ENCODE data around the gene OGA. TPM values are rescaled to one million over a fixed set of nuclear protein-coding genes. Genes with fewer than 3 reads are reported as not detected.

Gene OGA
- polyA plus RNA-seq, 3 donors, result 6.9 to 104 (median 15.3) TPM

DNA sequence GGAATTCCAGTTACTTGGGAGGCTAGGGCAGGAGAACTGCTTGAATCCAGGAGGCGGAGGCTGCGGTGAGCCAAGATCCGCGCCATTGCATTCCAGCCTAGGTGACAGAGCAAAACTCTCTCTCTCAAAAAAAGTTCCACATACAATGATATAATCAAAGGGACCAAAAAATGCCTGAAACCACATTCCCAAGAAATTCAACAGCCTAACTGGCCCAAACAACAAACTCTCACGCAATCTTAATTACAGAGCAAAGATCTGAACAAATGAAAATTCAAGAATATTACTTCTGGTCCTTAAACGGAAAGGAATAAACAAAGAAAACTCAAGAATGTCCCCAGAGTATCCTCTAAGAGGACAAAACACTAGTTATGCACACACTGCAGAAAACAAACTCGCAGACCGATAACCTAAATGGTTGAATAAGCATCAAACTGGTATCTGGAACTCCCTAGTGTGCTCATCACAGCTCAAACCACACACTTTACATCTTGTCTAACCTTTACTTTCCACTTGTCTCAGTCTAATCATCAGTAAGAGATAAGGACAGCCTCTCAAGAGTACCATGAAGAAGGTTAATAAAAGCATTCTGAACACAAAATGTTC, 3.7 kb downstream of the OGA start:
- 98% methylated on average over 5 of the region's 8 CpGs for WGBS (ENCODE audit: insufficient coverage)
- TF ChIP-seq, protein P1, sequence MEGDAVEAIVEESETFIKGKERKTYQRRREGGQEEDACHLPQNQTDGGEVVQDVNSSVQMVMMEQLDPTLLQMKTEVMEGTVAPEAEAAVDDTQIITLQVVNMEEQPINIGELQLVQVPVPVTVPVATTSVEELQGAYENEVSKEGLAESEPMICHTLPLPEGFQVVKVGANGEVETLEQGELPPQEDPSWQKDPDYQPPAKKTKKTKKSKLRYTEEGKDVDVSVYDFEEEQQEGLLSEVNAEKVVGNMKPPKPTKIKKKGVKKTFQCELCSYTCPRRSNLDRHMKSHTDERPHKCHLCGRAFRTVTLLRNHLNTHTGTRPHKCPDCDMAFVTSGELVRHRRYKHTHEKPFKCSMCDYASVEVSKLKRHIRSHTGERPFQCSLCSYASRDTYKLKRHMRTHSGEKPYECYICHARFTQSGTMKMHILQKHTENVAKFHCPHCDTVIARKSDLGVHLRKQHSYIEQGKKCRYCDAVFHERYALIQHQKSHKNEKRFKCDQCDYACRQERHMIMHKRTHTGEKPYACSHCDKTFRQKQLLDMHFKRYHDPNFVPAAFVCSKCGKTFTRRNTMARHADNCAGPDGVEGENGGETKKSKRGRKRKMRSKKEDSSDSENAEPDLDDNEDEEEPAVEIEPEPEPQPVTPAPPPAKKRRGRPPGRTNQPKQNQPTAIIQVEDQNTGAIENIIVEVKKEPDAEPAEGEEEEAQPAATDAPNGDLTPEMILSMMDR (IDR thresholded peaks at IDR 0.05), result no peak
- Mint-ChIP-seq H3K4me1 (peaks cover 46% of the 10 kb centered on the region), H3K27ac (peak overlapping the region in 3 of 7 donors; percentile 23 to 70 (median 26)), H3K27me3 (ENCODE audit: low read depth in 3 of 3) (no peaks in the 10 kb centered on the region), H3K36me3 (peaks cover 23 to 46% of the 10 kb centered on the region in 2 donors), H3K4me3 (peak overlapping the region; percentile 28 to 94), H3K9me3 (no peaks in the 10 kb centered on the region)
- peaks cover 87% of the 10 kb centered on the region for H3K79me2 ChIP-seq (ENCODE audit: insufficient read depth, low read length)
- H3K9me3 ChIP-seq (replicated peaks in 1 of 2; ENCODE audit: control insufficient read depth in 1 of 2, insufficient read depth in 1 of 2, low read length in 2 of 2), result no peaks in the 10 kb centered on the region
- H4K20me1 ChIP-seq (ENCODE audit: insufficient read depth, low read length), result peaks cover 86% of the 10 kb centered on the region
- no peaks in the 10 kb centered on the region for H3K27me3 ChIP-seq (ENCODE audit: control insufficient read depth in 2 of 2, insufficient read depth in 2 of 2, low read length in 2 of 2)
- no peak overlapping the region for H2AFZ ChIP-seq (ENCODE audit: insufficient read depth, low read depth, low read length, poor library complexity, severe bottlenecking)
- H3K9ac ChIP-seq (ENCODE audit: insufficient read depth, low read length, poor library complexity, severe bottlenecking), result peak overlapping the region; percentile 93
- peak overlapping the region in 1 of 3 experiments; percentile 86 for H3K4me3 ChIP-seq (replicated peaks in 1 of 3; ENCODE audit: low read depth in 2 of 3, low read length in 3 of 3)
- H3K4me2 ChIP-seq (replicated peaks; ENCODE audit: extremely low read depth, low read length, poor library complexity, severe bottlenecking), result peak overlapping the region; percentile 78
- no peak for DNase-seq
- H3K36me3 ChIP-seq (replicated peaks in 1 of 2; ENCODE audit: control insufficient read depth in 1 of 2, insufficient read depth in 2 of 2, low read length in 2 of 2), result peaks cover 35 to 41% of the 10 kb centered on the region in 2 donors
- intact Hi-C loops (cut with micrococcal nuclease), result loop anchor here in 1 of 2 donors (10.0 kb wide), 1 partner anchor 460 kb away; the partner anchor contains the start of gene BTRC
- H3K27ac ChIP-seq (ENCODE audit: low read depth in 1 of 2, low read length in 2 of 2), result peak overlapping the region in 1 of 2 donors; percentile 40
- peaks cover 27 to 41% of the 10 kb centered on the region in 2 donors for H3K4me1 ChIP-seq (ENCODE audit: control insufficient read depth in 1 of 2, insufficient read depth in 2 of 2, low read length in 2 of 2)

DNA sequence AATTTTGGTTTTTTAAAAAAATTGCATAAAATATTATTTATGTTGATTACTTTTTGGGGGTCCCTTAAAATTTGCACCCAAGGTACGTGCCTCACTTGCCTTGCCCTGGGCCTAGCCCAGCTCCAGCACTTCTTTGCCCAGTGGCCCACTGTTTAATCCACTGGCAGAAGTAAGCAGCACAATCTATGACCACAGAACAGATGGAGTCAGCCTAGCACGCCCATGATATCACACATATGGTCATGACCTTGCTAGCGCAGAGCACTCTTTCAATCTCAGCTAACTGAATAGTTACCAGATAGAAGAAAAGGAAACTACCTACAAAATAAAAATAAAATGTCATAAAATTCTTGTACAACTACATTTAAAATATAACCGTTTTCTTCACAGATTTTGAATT, 5.6 kb downstream of the OGA start:
- no peak overlapping the region for H3K4me3 Mint-ChIP-seq
- Histone ChIP-seq H3K9me3 (replicated peaks in 1 of 2; ENCODE audit: control insufficient read depth in 1 of 2, insufficient read depth in 1 of 2, low read length in 2 of 2) (no peaks in the 10 kb centered on the region), H3K79me2 (ENCODE audit: insufficient read depth, low read length) (peaks cover 97% of the 10 kb centered on the region), H3K27me3 (ENCODE audit: control insufficient read depth in 2 of 2, insufficient read depth in 2 of 2, low read length in 2 of 2) (no peaks in the 10 kb centered on the region), H3K4me3 (replicated peaks in 1 of 3; ENCODE audit: low read depth in 2 of 3, low read length in 3 of 3) (no peak overlapping the region), H4K20me1 (ENCODE audit: insufficient read depth, low read length) (peaks cover 100% of the 10 kb centered on the region), H3K4me1 (ENCODE audit: control insufficient read depth in 1 of 2, insufficient read depth in 2 of 2, low read length in 2 of 2) (peaks cover 19 to 30% of the 10 kb centered on the region in 2 donors), H3K4me2 (replicated peaks; ENCODE audit: extremely low read depth, low read length, poor library complexity, severe bottlenecking) (no peak overlapping the region), H3K36me3 (replicated peaks in 1 of 2; ENCODE audit: control insufficient read depth in 1 of 2, insufficient read depth in 2 of 2, low read length in 2 of 2) (peaks cover 50 to 61% of the 10 kb centered on the region in 2 donors), H3K9ac (ENCODE audit: insufficient read depth, low read length, poor library complexity, severe bottlenecking) (no peak overlapping the region), H3K27ac (ENCODE audit: low read depth in 1 of 2, low read length in 2 of 2) (no peak overlapping the region), H2AFZ (ENCODE audit: insufficient read depth, low read depth, low read length, poor library complexity, severe bottlenecking) (no peak overlapping the region)
- H3K27ac Mint-ChIP-seq, result peak overlapping the region in 1 of 7 donors; percentile 15
- H3K27me3 Mint-ChIP-seq (ENCODE audit: low read depth in 3 of 3), result no peaks in the 10 kb centered on the region
- TF ChIP-seq, protein P1 (IDR thresholded peaks at IDR 0.05), result no peak
- peaks cover 37 to 65% of the 10 kb centered on the region in 2 donors for H3K36me3 Mint-ChIP-seq
- intact Hi-C loops (cut with micrococcal nuclease), result loop anchor here in 1 of 2 donors (10.0 kb wide), 1 partner anchor 458 kb away; the partner anchor contains the start of gene BTRC
- peaks cover 36% of the 10 kb centered on the region for H3K4me1 Mint-ChIP-seq
- DNase-seq, result no peak
- 100% methylated on average over 1 of the region's 4 CpGs for WGBS (ENCODE audit: insufficient coverage)
- H3K9me3 Mint-ChIP-seq, result no peaks in the 10 kb centered on the region

Measured in CD14-positive monocyte (primary cell).